Measurements from ENCODE around the gene SLC41A2. TPM values are rescaled to one million over a fixed set of nuclear protein-coding genes. Genes with fewer than 3 reads are reported as not detected.

SLC41A2 gene
- total and polyA plus RNA-seq, 2 of the 13 experiments (the other 11 are each of a cell fraction or from before 2014, with no cell fraction given) = 2.3 to 12.8 TPM

DNA sequence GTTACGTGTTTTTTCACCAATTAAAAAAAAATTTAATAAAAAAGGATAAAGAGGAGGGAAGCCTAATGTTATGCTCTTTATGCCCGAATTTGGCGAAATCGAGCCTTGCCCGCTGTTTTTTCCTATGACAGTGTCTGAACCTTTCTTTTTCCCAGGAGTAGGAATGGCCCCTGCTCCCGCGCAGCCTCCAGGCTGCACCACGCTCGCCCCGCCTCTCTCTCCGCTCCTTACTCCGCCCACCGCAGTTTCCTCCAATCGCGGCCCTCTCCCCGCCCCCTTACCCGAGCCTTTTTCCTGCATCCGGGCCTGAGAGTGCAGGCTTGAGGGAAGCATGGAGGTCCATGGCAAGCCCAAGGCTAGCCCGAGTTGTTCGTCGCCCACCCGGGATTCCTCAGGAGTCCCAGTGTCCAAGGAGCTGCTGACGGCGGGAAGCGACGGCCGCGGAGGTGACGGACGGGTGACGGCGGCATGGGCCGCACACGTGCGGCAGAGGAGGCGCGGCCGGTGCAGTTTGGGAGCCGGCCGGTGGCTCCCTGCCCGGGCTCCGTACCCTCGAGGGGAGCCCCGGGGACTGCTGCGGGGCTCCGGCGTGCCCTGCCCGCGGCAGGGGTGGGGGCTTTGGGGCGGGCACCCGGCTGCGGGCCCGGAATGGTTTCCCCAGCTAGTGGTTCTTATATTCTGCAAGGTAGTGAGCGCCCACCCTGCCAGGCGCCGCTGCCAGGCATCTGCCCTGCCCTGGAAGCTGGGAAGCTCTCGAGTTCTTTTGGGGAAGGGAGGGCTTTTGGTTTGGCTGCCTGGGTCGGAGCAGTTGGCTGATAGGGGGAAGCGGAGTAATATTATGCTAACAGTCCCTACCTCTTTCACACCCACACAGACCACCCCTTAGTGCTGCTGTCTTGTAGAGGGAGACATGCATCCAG is 28.2 kb upstream of the SLC41A2 start, which contains the start of gene NOPCHAP1 (continued):
- TF ChIP-seq, protein P1, sequence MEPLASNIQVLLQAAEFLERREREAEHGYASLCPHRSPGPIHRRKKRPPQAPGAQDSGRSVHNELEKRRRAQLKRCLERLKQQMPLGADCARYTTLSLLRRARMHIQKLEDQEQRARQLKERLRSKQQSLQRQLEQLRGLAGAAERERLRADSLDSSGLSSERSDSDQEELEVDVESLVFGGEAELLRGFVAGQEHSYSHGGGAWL (CRISPR knock-in tag; IDR thresholded peaks at IDR 0.05) = peak; percentile 64; the same call in 1 of the 2 replicates
- peak; percentile 91 for TF ChIP-seq ZNF777 (CRISPR knock-in tag; IDR thresholded peaks at IDR 0.05)
- 0 out of 2 replicates have a peak, but pooled peaks have one; percentile 14 for TF ChIP-seq FOXO1 (CRISPR knock-in tag; IDR thresholded peaks at IDR 0.05)
- peak; percentile 33; the same call in 1 of the 2 replicates for TF ChIP-seq RXRA (CRISPR knock-in tag; IDR thresholded peaks at IDR 0.05)
- TF ChIP-seq TAF15 (IDR thresholded peaks at IDR 0.05; ENCODE audit: low read depth, low read length, poor library complexity, severe bottlenecking) = no peak
- TF ChIP-seq ZNF501 (CRISPR knock-in tag; IDR thresholded peaks at IDR 0.05) = peak; percentile 78; the same call in 1 of the 2 replicates
- TF ChIP-seq ZNF775 (CRISPR knock-in tag; IDR thresholded peaks at IDR 0.05; ENCODE audit: borderline replicate concordance) = no peak
- peak; percentile 31; the same call in 1 of the 2 replicates for TF ChIP-seq ZSCAN25 (CRISPR knock-in tag; IDR thresholded peaks at IDR 0.05)
- TF ChIP-seq, protein P2, sequence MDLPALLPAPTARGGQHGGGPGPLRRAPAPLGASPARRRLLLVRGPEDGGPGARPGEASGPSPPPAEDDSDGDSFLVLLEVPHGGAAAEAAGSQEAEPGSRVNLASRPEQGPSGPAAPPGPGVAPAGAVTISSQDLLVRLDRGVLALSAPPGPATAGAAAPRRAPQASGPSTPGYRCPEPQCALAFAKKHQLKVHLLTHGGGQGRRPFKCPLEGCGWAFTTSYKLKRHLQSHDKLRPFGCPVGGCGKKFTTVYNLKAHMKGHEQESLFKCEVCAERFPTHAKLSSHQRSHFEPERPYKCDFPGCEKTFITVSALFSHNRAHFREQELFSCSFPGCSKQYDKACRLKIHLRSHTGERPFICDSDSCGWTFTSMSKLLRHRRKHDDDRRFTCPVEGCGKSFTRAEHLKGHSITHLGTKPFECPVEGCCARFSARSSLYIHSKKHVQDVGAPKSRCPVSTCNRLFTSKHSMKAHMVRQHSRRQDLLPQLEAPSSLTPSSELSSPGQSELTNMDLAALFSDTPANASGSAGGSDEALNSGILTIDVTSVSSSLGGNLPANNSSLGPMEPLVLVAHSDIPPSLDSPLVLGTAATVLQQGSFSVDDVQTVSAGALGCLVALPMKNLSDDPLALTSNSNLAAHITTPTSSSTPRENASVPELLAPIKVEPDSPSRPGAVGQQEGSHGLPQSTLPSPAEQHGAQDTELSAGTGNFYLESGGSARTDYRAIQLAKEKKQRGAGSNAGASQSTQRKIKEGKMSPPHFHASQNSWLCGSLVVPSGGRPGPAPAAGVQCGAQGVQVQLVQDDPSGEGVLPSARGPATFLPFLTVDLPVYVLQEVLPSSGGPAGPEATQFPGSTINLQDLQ (CRISPR knock-in tag; IDR thresholded peaks at IDR 0.05) = 0 out of 2 replicates have a peak, but pooled peaks have one; percentile 23
- peak; percentile 53 for TF ChIP-seq KAT8 (CRISPR knock-in tag; IDR thresholded peaks at IDR 0.05)
- TF ChIP-seq YY1 (IDR thresholded peaks at IDR 0.05; ENCODE audit: insufficient read depth, insufficient replicate concordance, low read depth, low read length) = peak; percentile 72
- TF ChIP-seq CSRNP1 (CRISPR knock-in tag; IDR thresholded peaks at IDR 0.05) = no peak
- 0 out of 2 replicates have a peak, but pooled peaks have one; percentile 38 for TF ChIP-seq CCDC6 (CRISPR knock-in tag; IDR thresholded peaks at IDR 0.05)
- TF ChIP-seq KDM6A (CRISPR knock-in tag; IDR thresholded peaks at IDR 0.05; ENCODE audit: low read depth) = no peak
- peak; percentile 21; the same call in 1 of the 2 replicates for TF ChIP-seq ETV5 (CRISPR knock-in tag; IDR thresholded peaks at IDR 0.05; ENCODE audit: borderline replicate concordance)
- TF ChIP-seq ZNF660 (CRISPR knock-in tag; IDR thresholded peaks at IDR 0.05; ENCODE audit: borderline replicate concordance, low read depth) = no peak
- TF ChIP-seq ZFP36 (IDR thresholded peaks at IDR 0.05; ENCODE audit: borderline replicate concordance, low read depth, low read length, partially characterized antibody) = no peak
- no peak for TF ChIP-seq U2AF2 (IDR thresholded peaks at IDR 0.05; ENCODE audit: low read depth, low read length)
- TF ChIP-seq CERS6 (CRISPR knock-in tag; IDR thresholded peaks at IDR 0.05) = no peak

All from HepG2 (cell line).